SK-N-MC (cell line): ENCODE data around the gene CYP46A1.
"Not testable (repeated sequence)": the region's sequence is repeated elsewhere in the genome, so short reads cannot be mapped to it uniquely, and the experiment has no call there.

Experiments used
- EZH2 ChIP-seq: fragments of 200-600 bp; sonication (generic); IDR thresholded peaks from one replicate; pipeline ENCODE4 v1.6.1; 2017; ENCODE audit warnings: antibody characterized with exemption
- POLR2AphosphoS5 ChIP-seq: IDR thresholded peaks from 2 replicates; pipeline ENCODE4 v1.6.1; 2012; ENCODE audit warnings: mild to moderate bottlenecking, low read depth, low read length, borderline replicate concordance

GRCh38 chr14:99642771-99643170 is 41.3 kb upstream of the CYP46A1 start:
- not testable (repeated sequence) for TF ChIP-seq EZH2, POLR2AphosphoS5
